ENCODE results near the gene CCDC148.

CCDC148 gene

GRCh38 chr2:158305501-158305900, 151.1 kb downstream of the CCDC148 start:
- Histone ChIP-seq H3K36me3 (ENCODE audit: control insufficient read depth, insufficient read depth, low read length) (no peaks in the 10 kb centered on the region), H3K9ac (ENCODE audit: low read depth, low read length) (no peak overlapping the region), H3K4me1 (ENCODE audit: control insufficient read depth, insufficient read depth, low read length) (no peaks in the 10 kb centered on the region), H3K27me3 (ENCODE audit: control insufficient read depth, insufficient read depth, low read length) (no peaks in the 10 kb centered on the region), H3K9me3 (ENCODE audit: control insufficient read depth, insufficient read depth, low read length) (no peaks in the 10 kb centered on the region), H3K4me3 (ENCODE audit: low read depth, low read length) (no peak overlapping the region)

GRCh38 chr2:158300394-158300793, 156.2 kb downstream of the CCDC148 start:
- Histone ChIP-seq H3K4me3 (ENCODE audit: low read depth, low read length) (no peak overlapping the region), H3K36me3 (ENCODE audit: control insufficient read depth, insufficient read depth, low read length) (no peaks in the 10 kb centered on the region), H3K27me3 (ENCODE audit: control insufficient read depth, insufficient read depth, low read length) (no peaks in the 10 kb centered on the region), H3K4me1 (ENCODE audit: control insufficient read depth, insufficient read depth, low read length) (no peaks in the 10 kb centered on the region), H3K9me3 (ENCODE audit: control insufficient read depth, insufficient read depth, low read length) (no peaks in the 10 kb centered on the region), H3K9ac (ENCODE audit: low read depth, low read length) (no peak overlapping the region)

GRCh38 chr2:158297606-158298005, 158.9 kb downstream of the CCDC148 start:
- Histone ChIP-seq H3K9me3 (ENCODE audit: control insufficient read depth, insufficient read depth, low read length) (no peaks in the 10 kb centered on the region), H3K27me3 (ENCODE audit: control insufficient read depth, insufficient read depth, low read length) (no peaks in the 10 kb centered on the region), H3K9ac (ENCODE audit: low read depth, low read length) (no peak overlapping the region), H3K4me3 (ENCODE audit: low read depth, low read length) (no peak overlapping the region), H3K36me3 (ENCODE audit: control insufficient read depth, insufficient read depth, low read length) (no peaks in the 10 kb centered on the region), H3K4me1 (ENCODE audit: control insufficient read depth, insufficient read depth, low read length) (no peaks in the 10 kb centered on the region)

GRCh38 chr2:158297120-158297519, 159.4 kb downstream of the CCDC148 start:
- Histone ChIP-seq H3K9me3 (ENCODE audit: control insufficient read depth, insufficient read depth, low read length) (no peaks in the 10 kb centered on the region), H3K9ac (ENCODE audit: low read depth, low read length) (no peak overlapping the region), H3K36me3 (ENCODE audit: control insufficient read depth, insufficient read depth, low read length) (no peaks in the 10 kb centered on the region), H3K27me3 (ENCODE audit: control insufficient read depth, insufficient read depth, low read length) (no peaks in the 10 kb centered on the region), H3K4me3 (ENCODE audit: low read depth, low read length) (no peak overlapping the region), H3K4me1 (ENCODE audit: control insufficient read depth, insufficient read depth, low read length) (no peaks in the 10 kb centered on the region)

GRCh38 chr2:158293722-158294121, 162.8 kb downstream of the CCDC148 start:
- Histone ChIP-seq H3K9ac (ENCODE audit: low read depth, low read length) (no peak overlapping the region), H3K9me3 (ENCODE audit: control insufficient read depth, insufficient read depth, low read length) (no peaks in the 10 kb centered on the region), H3K4me1 (ENCODE audit: control insufficient read depth, insufficient read depth, low read length) (no peaks in the 10 kb centered on the region), H3K4me3 (ENCODE audit: low read depth, low read length) (no peak overlapping the region), H3K36me3 (ENCODE audit: control insufficient read depth, insufficient read depth, low read length) (no peaks in the 10 kb centered on the region), H3K27me3 (ENCODE audit: control insufficient read depth, insufficient read depth, low read length) (no peaks in the 10 kb centered on the region)

- H3K9ac ChIP-seq (ENCODE audit: low read depth, low read length) = no peak overlapping the region
- no peaks in the 10 kb centered on the region for H3K9me3 ChIP-seq (ENCODE audit: control insufficient read depth, insufficient read depth, low read length)
- H3K4me3 ChIP-seq (ENCODE audit: low read depth, low read length) = no peak overlapping the region
- H3K27me3 ChIP-seq (ENCODE audit: control insufficient read depth, insufficient read depth, low read length) = no peaks in the 10 kb centered on the region
- peaks cover 3% of the 10 kb centered on the region for H3K36me3 ChIP-seq (ENCODE audit: control insufficient read depth, insufficient read depth, low read length)
- H3K4me1 ChIP-seq (ENCODE audit: control insufficient read depth, insufficient read depth, low read length) = no peaks in the 10 kb centered on the region
Measured at GRCh38 chr2:158291544-158292180, 164.9 kb downstream of the CCDC148 start.

- no peaks in the 10 kb centered on the region for H3K4me1 ChIP-seq (ENCODE audit: control insufficient read depth, insufficient read depth, low read length)
- peaks cover 3% of the 10 kb centered on the region for H3K36me3 ChIP-seq (ENCODE audit: control insufficient read depth, insufficient read depth, low read length)
- no peaks in the 10 kb centered on the region for H3K27me3 ChIP-seq (ENCODE audit: control insufficient read depth, insufficient read depth, low read length)
- H3K4me3 ChIP-seq (ENCODE audit: low read depth, low read length) = no peak overlapping the region
- no peaks in the 10 kb centered on the region for H3K9me3 ChIP-seq (ENCODE audit: control insufficient read depth, insufficient read depth, low read length)
- H3K9ac ChIP-seq (ENCODE audit: low read depth, low read length) = no peak overlapping the region
Measured at GRCh38 chr2:158290225-158290624, 166.3 kb downstream of the CCDC148 start.

GRCh38 chr2:158276619-158277471, 179.7 kb downstream of the CCDC148 start:
- no peaks in the 10 kb centered on the region for H3K4me1 ChIP-seq (ENCODE audit: control insufficient read depth, insufficient read depth, low read length)
- H3K27me3 ChIP-seq (ENCODE audit: control insufficient read depth, insufficient read depth, low read length) = no peaks in the 10 kb centered on the region
- peaks cover 3% of the 10 kb centered on the region for H3K9me3 ChIP-seq (ENCODE audit: control insufficient read depth, insufficient read depth, low read length)
- H3K36me3 ChIP-seq (ENCODE audit: control insufficient read depth, insufficient read depth, low read length) = no peaks in the 10 kb centered on the region
- no peak overlapping the region for H3K9ac ChIP-seq (ENCODE audit: low read depth, low read length)
- H3K4me3 ChIP-seq (ENCODE audit: low read depth, low read length) = no peak overlapping the region

GRCh38 chr2:158273791-158274190, 182.8 kb downstream of the CCDC148 start:
- H3K4me1 ChIP-seq (ENCODE audit: control insufficient read depth, insufficient read depth, low read length) = no peaks in the 10 kb centered on the region
- no peak overlapping the region for H3K9ac ChIP-seq (ENCODE audit: low read depth, low read length)
- H3K9me3 ChIP-seq (ENCODE audit: control insufficient read depth, insufficient read depth, low read length) = peaks cover 3% of the 10 kb centered on the region
- no peak overlapping the region for H3K4me3 ChIP-seq (ENCODE audit: low read depth, low read length)
- H3K36me3 ChIP-seq (ENCODE audit: control insufficient read depth, insufficient read depth, low read length) = no peaks in the 10 kb centered on the region
- no peaks in the 10 kb centered on the region for H3K27me3 ChIP-seq (ENCODE audit: control insufficient read depth, insufficient read depth, low read length)

GRCh38 chr2:158270536-158270935, 186.0 kb downstream of the CCDC148 start:
- no peaks in the 10 kb centered on the region for H3K9me3 ChIP-seq (ENCODE audit: control insufficient read depth, insufficient read depth, low read length)
- H3K4me3 ChIP-seq (ENCODE audit: low read depth, low read length) = no peak overlapping the region
- no peaks in the 10 kb centered on the region for H3K27me3 ChIP-seq (ENCODE audit: control insufficient read depth, insufficient read depth, low read length)

GRCh38 chr2:158269143-158269542, 187.4 kb downstream of the CCDC148 start:
- H3K9me3 ChIP-seq (ENCODE audit: control insufficient read depth, insufficient read depth, low read length) = no peaks in the 10 kb centered on the region
- H3K4me1 ChIP-seq (ENCODE audit: control insufficient read depth, insufficient read depth, low read length) = no peaks in the 10 kb centered on the region
- H3K9ac ChIP-seq (ENCODE audit: low read depth, low read length) = no peak overlapping the region
- H3K4me3 ChIP-seq (ENCODE audit: low read depth, low read length) = no peak overlapping the region
- no peaks in the 10 kb centered on the region for H3K27me3 ChIP-seq (ENCODE audit: control insufficient read depth, insufficient read depth, low read length)
- no peaks in the 10 kb centered on the region for H3K36me3 ChIP-seq (ENCODE audit: control insufficient read depth, insufficient read depth, low read length)

More at GRCh38 chr2:158270536-158270935, 186.0 kb downstream of the CCDC148 start:
- Histone ChIP-seq H3K36me3 (ENCODE audit: control insufficient read depth, insufficient read depth, low read length) (no peaks in the 10 kb centered on the region), H3K9ac (ENCODE audit: low read depth, low read length) (no peak overlapping the region), H3K4me1 (ENCODE audit: control insufficient read depth, insufficient read depth, low read length) (no peaks in the 10 kb centered on the region)

GRCh38 chr2:158266111-158266510, 190.4 kb downstream of the CCDC148 start:
- no peaks in the 10 kb centered on the region for H3K36me3 ChIP-seq (ENCODE audit: control insufficient read depth, insufficient read depth, low read length)
- H3K9me3 ChIP-seq (ENCODE audit: control insufficient read depth, insufficient read depth, low read length) = no peaks in the 10 kb centered on the region
- H3K9ac ChIP-seq (ENCODE audit: low read depth, low read length) = no peak overlapping the region
- no peaks in the 10 kb centered on the region for H3K4me1 ChIP-seq (ENCODE audit: control insufficient read depth, insufficient read depth, low read length)
- H3K4me3 ChIP-seq (ENCODE audit: low read depth, low read length) = no peak overlapping the region
- no peaks in the 10 kb centered on the region for H3K27me3 ChIP-seq (ENCODE audit: control insufficient read depth, insufficient read depth, low read length)
